Spinal cord (tissue), 10 donors: ENCODE results near the gene GPR42. TPM values are rescaled to one million over a fixed set of nuclear protein-coding genes. Genes with fewer than 3 reads are reported as not detected.

ENCODE experiments used
- DNase-seq, 6 donors: peaks; one replicate each; pipeline versions ENCODE4 v3.0.0 to v3.0.0-alpha.2; 2013 to 2015; ENCODE audit warnings: low spot score in 6 of 6, low read depth in 4 of 6
- H3K27ac ChIP-seq: one replicate; pipeline ENCODE4 v1.5.1; 2013; ENCODE audit warnings: low read depth, low read length, control low read depth
- H3K27me3 ChIP-seq: one replicate; pipeline ENCODE4 v1.6.1; 2013; ENCODE audit warnings: low read length; ENCODE audit not compliant: control insufficient read depth, insufficient read depth
- H3K36me3 ChIP-seq: one replicate; pipeline ENCODE4 v1.6.1; 2013; ENCODE audit warnings: low read length; ENCODE audit not compliant: control insufficient read depth, insufficient read depth
- H3K4me1 ChIP-seq: one replicate; pipeline ENCODE4 v1.6.1; 2013; ENCODE audit warnings: low read length; ENCODE audit not compliant: control insufficient read depth, insufficient read depth
- H3K4me3 ChIP-seq: one replicate; pipeline ENCODE4 v1.5.1; 2013; ENCODE audit warnings: low read depth, low read length, control low read depth
- H3K9me3 ChIP-seq: one replicate; pipeline ENCODE4 v1.6.1; 2013; ENCODE audit warnings: low read length; ENCODE audit not compliant: control insufficient read depth, insufficient read depth
- WGBS: methylation state at CpG from one replicate; pipeline ENCODE4 v1.1.5; 2013; ENCODE audit warnings: missing lambda C conversion rate; ENCODE audit not compliant: insufficient coverage; 5-methylcytosine and 5-hydroxymethylcytosine counted together
- polyA plus RNA-seq, 2 donors: library from polyadenylated mRNA; unstranded; fragments of 120-200 nt; gene quantifications; one replicate each; pipeline ENCODE4 v1.2.1, GENCODE V29; 2013; ENCODE audit not compliant: insufficient read length in 2 of 2
- small RNA-seq: library from RNA; depleted of rRNA; stranded (forward); fragments of <200 nt; gene quantifications from one replicate; pipeline ENCODE3, GENCODE V24; 2014; ENCODE audit warnings: low replicate concordance
- total RNA-seq, 2 donors: library from RNA; depleted of rRNA in 1 of 2; stranded (reverse); fragments of 120-200 nt in 1 of 2; fragments of >200 nt in 1 of 2; gene quantifications; one replicate each; pipeline versions ENCODE4 v1.2.3 to v1.2.4, GENCODE V29; 2013 to 2014
- donor health status: healthy.

The GPR42 gene
- total and polyA plus RNA-seq, 4 donors: 0.14 TPM; not detected in 3

DNA sequence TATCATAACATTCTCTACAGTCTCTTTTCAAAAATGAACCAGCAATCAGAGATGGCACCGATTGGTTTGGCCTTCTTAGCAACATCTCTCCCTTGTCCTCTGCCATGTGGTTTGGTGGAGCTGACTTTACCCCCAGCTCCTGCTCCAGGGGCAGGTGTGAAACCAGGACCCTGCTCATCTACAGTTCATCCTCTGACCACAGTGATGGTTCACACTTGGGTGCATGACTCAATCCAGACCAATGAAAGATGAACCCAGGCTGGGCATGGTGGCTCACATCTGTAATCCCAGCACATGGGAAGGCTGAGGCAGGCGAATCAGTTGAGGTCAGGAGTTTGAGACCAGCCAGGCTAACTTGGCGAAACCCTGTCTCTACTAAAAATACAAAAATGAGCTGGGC is 43.6 kb downstream of the GPR42 start:
- no peaks in the 10 kb centered on the region for H3K9me3 ChIP-seq
- 81% methylated on average over 2 of the region's 3 CpGs for WGBS
- H3K27ac ChIP-seq: no peak overlapping the region
- no peak for DNase-seq
- no peak overlapping the region for H3K4me3 ChIP-seq
- no peaks in the 10 kb centered on the region for H3K4me1 ChIP-seq
- H3K36me3 ChIP-seq: no peaks in the 10 kb centered on the region
- peaks cover 3% of the 10 kb centered on the region for H3K27me3 ChIP-seq

DNA sequence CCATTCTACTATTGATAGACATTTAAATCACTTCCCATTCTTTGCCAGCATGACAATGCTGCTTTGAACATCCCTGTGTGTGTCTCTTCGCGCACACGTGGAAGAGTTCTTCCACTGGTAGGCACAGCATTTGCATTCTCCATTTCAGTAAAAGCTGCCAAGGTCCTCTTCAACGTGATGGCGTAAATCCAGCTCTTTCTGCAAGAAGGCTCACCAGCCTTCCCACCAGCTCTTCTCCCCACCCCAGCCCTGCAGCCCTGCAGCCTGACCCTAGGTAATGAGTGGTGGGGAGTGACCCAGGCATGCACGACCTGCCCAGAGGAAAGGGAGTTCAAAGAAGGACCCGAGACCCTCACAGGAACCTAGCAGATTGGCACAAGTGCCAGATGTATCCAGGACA is 45.5 kb downstream of the GPR42 start:
- Histone ChIP-seq H3K4me1 (peaks cover 1% of the 10 kb centered on the region), H3K9me3 (no peaks in the 10 kb centered on the region), H3K27ac (no peak overlapping the region), H3K4me3 (no peak overlapping the region), H3K27me3 (peaks cover 3% of the 10 kb centered on the region), H3K36me3 (no peaks in the 10 kb centered on the region)
- no peak for DNase-seq
- 70% methylated on average over 5 of the region's 7 CpGs for WGBS

DNA sequence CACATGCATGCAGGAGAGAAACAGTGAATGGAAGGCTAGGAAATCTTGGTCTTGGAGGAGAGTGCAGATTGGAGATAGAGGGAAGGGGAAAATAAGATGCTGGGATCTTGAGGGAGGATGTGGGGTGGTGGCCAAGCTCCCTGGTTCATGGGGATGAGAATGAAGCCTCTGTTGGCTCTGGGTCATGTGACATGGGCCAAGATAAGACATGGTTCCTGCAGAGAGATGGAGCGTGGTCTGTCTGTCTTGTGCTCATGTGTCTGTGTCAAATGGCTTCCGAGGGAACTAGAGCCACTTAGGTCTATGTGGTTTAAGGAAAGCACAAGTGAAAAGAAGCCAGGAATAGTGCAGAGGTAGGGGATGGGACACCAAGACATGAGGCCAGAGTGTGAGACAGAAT is 46.4 kb downstream of the GPR42 start:
- Histone ChIP-seq H3K4me1 (peaks cover 4% of the 10 kb centered on the region), H3K4me3 (no peak overlapping the region), H3K9me3 (no peaks in the 10 kb centered on the region), H3K36me3 (no peaks in the 10 kb centered on the region), H3K27me3 (peaks cover 3% of the 10 kb centered on the region), H3K27ac (no peak overlapping the region)
- 88% methylated on average over 2 of the region's 2 CpGs for WGBS
- no peak for DNase-seq

- Histone ChIP-seq H3K4me1 (peaks cover 4% of the 10 kb centered on the region), H3K27ac (no peak overlapping the region), H3K4me3 (no peak overlapping the region), H3K27me3 (peaks cover 3% of the 10 kb centered on the region), H3K9me3 (no peaks in the 10 kb centered on the region), H3K36me3 (no peaks in the 10 kb centered on the region)
- 62% methylated on average over 4 of the region's 7 CpGs for WGBS
- no peak for DNase-seq
Observed at GRCh38 chr19:35417713-35418534, 47.1 kb downstream of the GPR42 start.

- Histone ChIP-seq H3K4me3 (no peak overlapping the region), H3K27me3 (peaks cover 3% of the 10 kb centered on the region), H3K4me1 (peaks cover 4% of the 10 kb centered on the region), H3K9me3 (no peaks in the 10 kb centered on the region), H3K27ac (no peak overlapping the region), H3K36me3 (no peaks in the 10 kb centered on the region)
- DNase-seq: no peak
- WGBS: no CpG with 5 or more reads among the region's 3 CpGs
Observed at GRCh38 chr19:35419046-35419445, 48.2 kb downstream of the GPR42 start.

DNA sequence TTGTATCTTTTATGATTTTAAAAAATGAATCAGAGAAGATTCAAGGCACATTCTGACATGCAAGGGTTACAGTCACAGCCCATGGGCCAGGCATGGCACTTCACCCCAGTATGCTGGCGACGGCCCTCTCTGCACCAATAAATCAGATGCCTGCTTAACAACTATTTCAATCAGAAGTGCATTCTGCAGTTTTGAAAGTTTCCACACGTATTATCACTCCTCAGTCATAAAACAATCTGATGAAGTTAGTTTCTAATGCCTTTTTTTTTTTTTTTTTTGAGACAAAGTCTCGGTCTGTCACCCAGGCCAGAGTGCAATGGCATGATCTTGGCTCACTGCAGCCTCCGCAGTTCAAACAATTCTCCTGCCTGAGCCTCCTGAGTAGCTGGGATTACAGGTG is 48.9 kb downstream of the GPR42 start:
- H3K4me3 ChIP-seq: no peak overlapping the region
- DNase-seq: no peak
- H3K27ac ChIP-seq: no peak overlapping the region
- no peaks in the 10 kb centered on the region for H3K9me3 ChIP-seq
- peaks cover 4% of the 10 kb centered on the region for H3K4me1 ChIP-seq
- H3K36me3 ChIP-seq: no peaks in the 10 kb centered on the region
- peaks cover 3% of the 10 kb centered on the region for H3K27me3 ChIP-seq
- 73% methylated on average over 3 of the region's 5 CpGs for WGBS

DNA sequence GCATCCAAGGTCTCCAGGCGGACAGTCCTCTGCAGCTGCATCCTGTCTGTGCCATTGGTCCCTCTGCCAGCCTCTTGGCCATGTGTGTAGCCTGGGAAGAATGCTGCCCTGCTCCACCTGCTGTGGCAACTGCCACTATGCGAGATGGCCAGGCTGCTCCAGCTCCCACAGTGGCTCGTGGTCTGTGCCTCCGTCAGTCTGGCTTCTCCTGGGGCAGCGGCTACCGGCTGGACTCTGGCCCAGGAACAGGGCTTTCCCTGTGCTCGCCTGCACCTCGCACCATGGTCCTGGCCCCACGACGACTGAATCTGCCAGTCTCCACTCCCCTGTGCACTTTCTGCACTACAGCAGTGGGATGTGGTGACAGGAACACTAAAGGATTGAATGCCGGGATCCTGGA is 50.5 kb downstream of the GPR42 start:
- Histone ChIP-seq H3K9me3 (no peaks in the 10 kb centered on the region), H3K36me3 (no peaks in the 10 kb centered on the region), H3K27ac (no peak overlapping the region), H3K4me3 (no peak overlapping the region), H3K4me1 (peaks cover 4% of the 10 kb centered on the region), H3K27me3 (peaks cover 3% of the 10 kb centered on the region)
- WGBS: 52% methylated on average over 6 of the region's 11 CpGs
- DNase-seq: peak in 1 of 6 donors; percentile 16

Small RNAs within 50 kb of the gene (small RNA-seq; reads per million reads assigned to genes)
- not detected for gene RN7SL491P

Other genes with a start within 250 kb of the GPR42 start
- gene LGI4, start 236.0 kb upstream of the GPR42 start, total RNA-seq: 10 to 100 TPM; 10.9 to 18.5 TPM
- gene LGI4, start 236.0 kb upstream of the GPR42 start, polyA plus RNA-seq: 10 to 100 TPM; 21.4 to 37.5 TPM
- 100 to 1,000 TPM in 1 of 2 donors, 10 to 100 TPM in 1; 20.4 to 104 TPM for gene FXYD1, start 232.2 kb upstream of the GPR42 start, total RNA-seq
- gene FXYD1, start 232.2 kb upstream of the GPR42 start, polyA plus RNA-seq: 10 to 100 TPM; 37.9 to 58.3 TPM
- gene FXYD7, start 227.8 kb upstream of the GPR42 start, total RNA-seq: 10 to 100 TPM; 12.1 to 34.3 TPM
- gene FXYD7, start 227.8 kb upstream of the GPR42 start, polyA plus RNA-seq: 100 to 1,000 TPM; 279 to 281 TPM
- gene FXYD5, start 216.3 kb upstream of the GPR42 start, total RNA-seq: 10 to 100 TPM; 11.0 to 52.5 TPM
- gene FXYD5, start 216.3 kb upstream of the GPR42 start, polyA plus RNA-seq: 10 to 100 TPM in 1 of 2 donors, 1 to 10 TPM in 1; 9.3 to 32.5 TPM
- not detected for gene FAM187B, start 142.3 kb upstream of the GPR42 start, total RNA-seq
- not detected for gene FAM187B, start 142.3 kb upstream of the GPR42 start, polyA plus RNA-seq
- 10 to 100 TPM in 1 of 2 donors, 1 to 10 TPM in 1; 2.0 to 29.4 TPM for gene LSR, start 122.1 kb upstream of the GPR42 start, total RNA-seq
- gene LSR, start 122.1 kb upstream of the GPR42 start, polyA plus RNA-seq: 10 to 100 TPM; 21.3 to 25.4 TPM
- 10 to 100 TPM; 37.2 to 89.6 TPM for gene USF2, start 102.1 kb upstream of the GPR42 start, total RNA-seq
- gene USF2, start 102.1 kb upstream of the GPR42 start, polyA plus RNA-seq: 100 to 1,000 TPM; 235 to 258 TPM
- gene HAMP, start 88.5 kb upstream of the GPR42 start, total RNA-seq: under 1 TPM in 1 of 2 donors, not detected in 1; 0.40 TPM
- under 1 TPM; 0.35 to 0.67 TPM for gene HAMP, start 88.5 kb upstream of the GPR42 start, polyA plus RNA-seq
- 100 to 1,000 TPM in 1 of 2 donors, 10 to 100 TPM in 1; 83.5 to 215 TPM for gene MAG, start 78.9 kb upstream of the GPR42 start, total RNA-seq
- 100 to 1,000 TPM; 249 to 261 TPM for gene MAG, start 78.9 kb upstream of the GPR42 start, polyA plus RNA-seq
- gene CD22, start 41.9 kb upstream of the GPR42 start, total RNA-seq: 10 to 100 TPM in 1 of 2 donors, 1 to 10 TPM in 1; 9.4 to 13.5 TPM
- 10 to 100 TPM; 24.2 to 39.4 TPM for gene CD22, start 41.9 kb upstream of the GPR42 start, polyA plus RNA-seq
- gene FFAR1, start 23.2 kb upstream of the GPR42 start, total RNA-seq: under 1 TPM in 1 of 2 donors, not detected in 1; 0.06 TPM
- gene FFAR1, start 23.2 kb upstream of the GPR42 start, polyA plus RNA-seq: under 1 TPM; 0.70 to 0.83 TPM
- gene FFAR3, start 12.6 kb upstream of the GPR42 start, total RNA-seq: under 1 TPM; 0.10 to 0.11 TPM
- not detected for gene FFAR3, start 12.6 kb upstream of the GPR42 start, polyA plus RNA-seq
- gene FFAR2, start 77.2 kb downstream of the GPR42 start, total RNA-seq: under 1 TPM; 0.11 to 0.69 TPM
- under 1 TPM; 0.29 to 0.50 TPM for gene FFAR2, start 77.2 kb downstream of the GPR42 start, polyA plus RNA-seq
- not detected for gene KRTDAP, start 119.4 kb downstream of the GPR42 start, total RNA-seq
- not detected for gene KRTDAP, start 119.4 kb downstream of the GPR42 start, polyA plus RNA-seq
- gene DMKN, start 142.6 kb downstream of the GPR42 start, total RNA-seq: 10 to 100 TPM; 10.4 to 49.0 TPM
- gene DMKN, start 142.6 kb downstream of the GPR42 start, polyA plus RNA-seq: 10 to 100 TPM; 18.1 to 31.2 TPM
- gene SBSN, start 157.2 kb downstream of the GPR42 start, total RNA-seq: under 1 TPM in 1 of 2 donors, not detected in 1; 0.06 TPM
- under 1 TPM; 0.17 to 0.50 TPM for gene SBSN, start 157.2 kb downstream of the GPR42 start, polyA plus RNA-seq
- gene GAPDHS, start 162.4 kb downstream of the GPR42 start, total RNA-seq: under 1 TPM in 1 of 2 donors, not detected in 1; 0.11 TPM
- gene GAPDHS, start 162.4 kb downstream of the GPR42 start, polyA plus RNA-seq: not detected
- 100 to 1,000 TPM in 1 of 2 donors, 10 to 100 TPM in 1; 58.2 to 126 TPM for gene TMEM147, start 174.6 kb downstream of the GPR42 start, total RNA-seq
- 100 to 1,000 TPM; 108 to 109 TPM for gene TMEM147, start 174.6 kb downstream of the GPR42 start, polyA plus RNA-seq
- not detected for gene ATP4A, start 192.6 kb downstream of the GPR42 start, total RNA-seq
- gene ATP4A, start 192.6 kb downstream of the GPR42 start, polyA plus RNA-seq: under 1 TPM; 0.30 to 0.41 TPM
- gene PMIS2, start 215.1 kb downstream of the GPR42 start, total RNA-seq: not detected
- gene PMIS2, start 215.1 kb downstream of the GPR42 start, polyA plus RNA-seq: not detected
- 10 to 100 TPM in 1 of 2 donors, 1 to 10 TPM in 1; 5.1 to 15.5 TPM for gene HAUS5, start 241.7 kb downstream of the GPR42 start, total RNA-seq
- gene HAUS5, start 241.7 kb downstream of the GPR42 start, polyA plus RNA-seq: 10 to 100 TPM; 18.2 to 26.0 TPM